NB4 (cell line): ENCODE results near the gene ECPAS.
"Not testable (repeated sequence)": the region's sequence is repeated elsewhere in the genome, so short reads cannot be mapped to it uniquely, and the experiment has no call there.

Experiments used
- DNase-seq: peaks from one replicate; pipeline ENCODE4 v3.0.0; 2010; ENCODE audit warnings: low read depth
- H3K4me3 ChIP-seq: one replicate; pipeline ENCODE4 v1.5.1; 2011; ENCODE audit warnings: mild to moderate bottlenecking, low read depth, low read length, moderate library complexity
- MAX ChIP-seq: IDR thresholded peaks from 2 replicates; pipeline ENCODE4 v1.6.1; 2011; ENCODE audit warnings: low read depth, low read length
- MYC ChIP-seq: IDR thresholded peaks from 2 replicates; pipeline ENCODE4 v1.6.1; 2011; ENCODE audit warnings: low read depth, low read length
- POLR2A ChIP-seq: IDR thresholded peaks from 2 replicates; pipeline ENCODE4 v1.6.1; 2011; ENCODE audit warnings: mild to moderate bottlenecking; ENCODE audit not compliant: insufficient read length; ENCODE audit errors: extremely low read depth
- TF ChIP-seq, protein P1 (sequence below): IDR thresholded peaks from one replicate; pipeline ENCODE4 v1.5.1; 2012; ENCODE audit warnings: low read depth, low read length

ECPAS gene

DNA sequence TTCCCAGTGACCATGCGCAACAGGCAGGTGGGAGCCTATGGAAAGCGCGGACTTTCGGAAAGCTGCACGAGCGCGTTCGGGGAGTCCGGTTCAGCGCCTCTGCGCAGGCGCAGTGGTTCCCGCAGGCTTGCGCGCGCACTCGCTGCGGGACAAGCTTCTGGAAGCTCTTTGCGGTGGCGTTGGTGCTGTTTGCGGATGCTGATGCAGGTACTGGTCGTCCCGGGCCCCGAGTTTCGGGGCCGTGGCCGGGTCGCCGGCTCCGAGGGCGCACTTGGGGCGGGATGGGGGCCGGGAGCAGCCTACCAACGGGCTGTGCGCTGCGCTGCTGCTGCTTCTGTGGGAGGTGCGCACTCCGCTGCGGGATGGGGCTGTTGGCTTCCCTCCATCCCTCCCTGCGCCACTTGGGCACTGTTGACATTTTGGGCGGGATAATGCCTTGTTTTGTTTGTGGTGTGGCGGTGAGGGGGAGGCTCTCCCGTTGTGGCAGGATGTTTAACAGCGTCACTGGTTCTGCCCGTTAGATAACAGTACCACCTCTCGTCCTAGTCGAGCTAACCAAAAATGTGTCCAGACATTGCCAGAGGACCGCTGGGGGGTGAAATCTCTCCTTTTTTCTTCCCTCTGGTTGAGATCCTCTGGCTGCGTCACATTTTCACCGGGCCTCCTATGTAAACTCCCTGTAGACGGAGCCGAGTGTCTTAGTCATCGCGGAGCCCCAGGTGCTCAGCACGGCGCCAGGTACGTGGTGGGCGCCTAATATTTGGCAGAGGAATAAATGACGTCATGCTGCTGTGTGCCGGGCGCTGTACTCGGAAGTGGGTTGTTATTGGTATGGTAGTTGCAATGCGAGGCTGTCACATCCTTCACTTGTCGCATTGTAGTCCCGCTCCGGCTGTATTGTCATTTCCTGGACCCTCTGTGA is 41.1 kb upstream of the ECPAS start, which contains the start of gene ZNF483:
ZNF483 (plus strand) TSS at position 124 of the 922 bp plus-strand sequence. CDS start 2,217 bp downstream, outside the sequence.
- TF ChIP-seq MYC (no peak), MAX (no peak), POLR2A (no peak)
- TF ChIP-seq, protein P1, sequence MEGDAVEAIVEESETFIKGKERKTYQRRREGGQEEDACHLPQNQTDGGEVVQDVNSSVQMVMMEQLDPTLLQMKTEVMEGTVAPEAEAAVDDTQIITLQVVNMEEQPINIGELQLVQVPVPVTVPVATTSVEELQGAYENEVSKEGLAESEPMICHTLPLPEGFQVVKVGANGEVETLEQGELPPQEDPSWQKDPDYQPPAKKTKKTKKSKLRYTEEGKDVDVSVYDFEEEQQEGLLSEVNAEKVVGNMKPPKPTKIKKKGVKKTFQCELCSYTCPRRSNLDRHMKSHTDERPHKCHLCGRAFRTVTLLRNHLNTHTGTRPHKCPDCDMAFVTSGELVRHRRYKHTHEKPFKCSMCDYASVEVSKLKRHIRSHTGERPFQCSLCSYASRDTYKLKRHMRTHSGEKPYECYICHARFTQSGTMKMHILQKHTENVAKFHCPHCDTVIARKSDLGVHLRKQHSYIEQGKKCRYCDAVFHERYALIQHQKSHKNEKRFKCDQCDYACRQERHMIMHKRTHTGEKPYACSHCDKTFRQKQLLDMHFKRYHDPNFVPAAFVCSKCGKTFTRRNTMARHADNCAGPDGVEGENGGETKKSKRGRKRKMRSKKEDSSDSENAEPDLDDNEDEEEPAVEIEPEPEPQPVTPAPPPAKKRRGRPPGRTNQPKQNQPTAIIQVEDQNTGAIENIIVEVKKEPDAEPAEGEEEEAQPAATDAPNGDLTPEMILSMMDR = no peak
- no peak within 1 kb of the TSS for H3K4me3 ChIP-seq
- DNase-seq = no peak

- no peak for DNase-seq
- TF ChIP-seq, protein P1 = no peak
- no peak overlapping the region for H3K4me3 ChIP-seq
These were observed 40.5 kb upstream of the ECPAS start for GRCh38 chr9:111524731-111525055.

DNA sequence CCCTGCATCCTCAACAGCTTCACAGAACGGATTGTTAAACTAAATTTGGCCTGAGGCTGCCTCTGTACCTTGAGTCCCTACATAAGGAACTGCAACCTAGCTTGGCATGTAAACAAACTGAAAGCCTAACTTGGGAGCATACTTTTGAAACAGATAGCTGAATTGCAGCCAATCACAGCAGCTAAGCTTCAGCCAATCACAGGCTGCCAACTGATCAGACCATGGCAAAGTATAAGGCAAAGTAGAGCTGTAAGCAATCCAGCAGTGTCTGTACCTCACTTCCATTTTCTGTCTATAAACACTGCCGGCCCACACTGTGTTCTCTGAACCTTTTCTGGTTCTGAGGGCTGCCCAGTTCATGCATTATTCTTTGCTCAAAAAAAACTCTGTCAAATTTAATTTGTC is 31.9 kb upstream of the ECPAS start:
- peak; percentile 29 for DNase-seq
- H3K4me3 ChIP-seq = no peak overlapping the region
- TF ChIP-seq MAX (no peak), POLR2A (no peak), MYC (no peak)

DNA sequence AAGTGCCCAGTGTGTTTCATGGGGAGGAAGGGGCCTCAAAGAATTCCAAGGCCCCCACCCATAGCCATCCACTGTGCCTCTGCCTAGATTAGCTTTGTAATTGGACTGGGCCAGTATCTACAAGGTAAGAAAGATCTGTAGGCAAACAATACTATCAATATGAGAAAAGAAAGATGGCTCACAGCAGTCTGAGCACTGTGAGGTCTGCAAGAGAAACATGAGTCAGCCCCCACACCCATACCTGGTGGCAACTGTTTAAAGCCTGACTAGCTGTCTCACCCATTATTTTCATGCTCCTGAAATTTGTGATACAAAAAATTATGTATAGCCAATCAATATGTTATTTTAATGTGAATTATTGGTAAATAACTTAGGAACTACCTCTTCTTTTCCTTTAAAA is 30.8 kb upstream of the ECPAS start:
- no peak for DNase-seq
- H3K4me3 ChIP-seq = no peak overlapping the region
- TF ChIP-seq, protein P1 = no peak
- TF ChIP-seq MAX (no peak), MYC (no peak), POLR2A (no peak)

- not testable (repeated sequence) for H3K4me3 ChIP-seq, DNase-seq
These were observed 27.4 kb upstream of the ECPAS start for GRCh38 chr9:111511581-111511980.

GRCh38 chr9:111502506-111502905 is 18.3 kb upstream of the ECPAS start:
- DNase-seq = no peak
- H3K4me3 ChIP-seq = no peak overlapping the region
- TF ChIP-seq MAX (no peak), POLR2A (no peak), MYC (no peak)
- TF ChIP-seq, protein P1 = no peak

DNA sequence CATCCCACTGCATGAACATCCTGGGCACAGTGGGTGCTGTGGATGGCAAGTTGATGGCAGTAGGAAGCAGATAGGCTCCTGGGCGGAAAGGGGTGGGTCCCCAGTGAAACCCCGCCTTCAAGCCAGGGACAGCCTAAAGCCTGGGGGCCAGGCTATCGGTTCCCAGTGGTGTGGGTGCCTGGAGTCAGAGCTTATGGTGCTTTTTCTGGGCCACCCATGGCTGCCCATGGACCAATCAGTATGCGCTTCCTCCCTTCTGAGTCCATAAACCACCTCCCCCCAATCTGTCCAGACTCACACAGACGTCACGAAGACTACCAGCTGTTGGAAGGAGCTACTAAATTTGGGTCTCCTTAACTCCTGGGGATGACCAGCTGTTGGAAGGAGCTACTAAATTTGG is 17.5 kb upstream of the ECPAS start:
- H3K4me3 ChIP-seq = no peak overlapping the region
- no peak for DNase-seq
- TF ChIP-seq MYC (no peak), POLR2A (no peak), MAX (no peak)
